Hematopoietic multipotent progenitor cell (in vitro differentiated cells): ENCODE measurements around the gene PPARA. TPM values are rescaled to one million over a fixed set of nuclear protein-coding genes. Genes with fewer than 3 reads are reported as not detected.

Source experiments
- DNase-seq, 3 donors: peaks; one replicate each; pipeline ENCODE4 v3.0.0-alpha.2; 2011 to 2015; ENCODE audit warnings: low read depth in 2 of 3, low spot score in 2 of 3
- total RNA-seq: library from RNA; depleted of rRNA; stranded (reverse); fragments of >200 nt; gene quantifications from one replicate; pipeline ENCODE4 v1.2.3, GENCODE V29; 2012

PPARA gene
- total RNA-seq: 12.7 TPM

DNA sequence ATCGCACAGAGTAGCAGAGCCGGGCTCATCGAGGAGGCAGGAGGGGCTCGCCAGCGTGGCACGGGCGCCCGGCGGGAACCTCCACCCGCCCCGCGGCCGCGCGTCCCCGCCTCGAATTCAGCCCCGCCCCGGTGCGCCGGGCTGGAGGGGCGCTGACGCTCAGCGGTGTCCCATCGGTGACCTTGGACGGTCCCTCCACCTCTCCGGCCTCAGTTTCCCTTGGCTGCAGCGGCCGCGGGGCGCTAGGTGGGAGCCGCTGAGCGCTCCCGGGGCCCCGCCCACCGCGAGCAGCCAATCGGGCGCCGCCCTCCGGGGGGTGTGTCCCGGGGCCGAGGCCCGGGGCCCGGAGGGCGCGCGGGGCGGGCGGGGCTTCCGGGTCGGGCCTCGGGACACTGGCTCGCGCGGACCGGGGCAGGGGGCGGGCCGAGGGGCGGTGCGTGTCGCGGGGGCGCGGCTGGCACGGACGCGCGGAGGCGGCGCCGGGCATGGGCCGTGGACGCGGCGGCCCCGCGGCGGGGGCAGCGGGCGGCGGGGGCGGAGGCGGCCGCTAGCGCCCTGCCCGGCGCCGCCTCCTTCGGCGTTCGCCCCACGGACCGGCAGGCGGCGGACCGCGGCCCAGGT, at the start of gene PPARA:
TSS of gene PPARA (plus strand) at position 493 of the 621 bp plus-strand sequence. CDS start 47,858 bp downstream, outside the sequence.
- DNase-seq: peak; percentile 64 to 83 (median 80)

DNA sequence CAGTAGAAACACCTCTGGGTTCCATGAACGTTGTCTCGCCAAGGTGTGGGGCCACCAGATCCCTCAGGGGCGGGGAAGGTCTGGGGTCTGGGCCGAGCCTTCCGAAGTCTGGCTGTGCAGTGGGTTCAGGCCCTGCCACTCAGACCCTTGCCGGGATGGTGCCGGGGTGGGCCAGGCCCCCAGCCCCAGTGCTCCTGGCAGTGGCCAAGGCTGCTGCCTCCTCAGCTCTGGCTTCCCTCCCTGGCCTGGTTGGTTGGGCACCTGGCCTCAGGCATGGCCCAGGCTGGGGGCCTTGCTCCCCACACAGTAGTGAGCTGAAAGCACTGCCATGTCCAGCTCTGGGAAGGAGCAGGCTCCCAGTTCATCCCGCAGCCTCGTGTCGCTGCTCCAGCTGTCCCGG, 48.2 kb upstream of the PPARA start:
- DNase-seq: no peak

DNA sequence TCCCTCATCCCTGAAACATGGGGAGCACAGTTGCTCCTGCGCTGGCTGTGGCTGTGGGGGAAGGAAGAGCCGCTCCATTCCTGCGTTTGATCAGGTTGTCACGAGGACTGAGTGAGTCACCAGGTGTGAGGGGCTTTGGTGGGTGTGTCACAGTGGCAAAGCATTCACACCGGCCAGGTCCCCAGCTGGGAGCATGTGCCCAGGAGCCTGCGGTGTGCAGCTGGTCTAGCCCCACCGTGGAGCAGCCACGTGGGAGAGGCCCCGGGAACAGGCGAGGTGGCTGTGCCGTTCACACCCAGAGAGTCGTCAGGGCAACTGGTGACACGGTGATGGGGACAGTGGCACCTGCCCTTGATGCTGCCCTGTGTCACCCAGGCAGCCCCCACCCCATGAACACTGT, 47.6 kb upstream of the PPARA start:
- no peak for DNase-seq

DNA sequence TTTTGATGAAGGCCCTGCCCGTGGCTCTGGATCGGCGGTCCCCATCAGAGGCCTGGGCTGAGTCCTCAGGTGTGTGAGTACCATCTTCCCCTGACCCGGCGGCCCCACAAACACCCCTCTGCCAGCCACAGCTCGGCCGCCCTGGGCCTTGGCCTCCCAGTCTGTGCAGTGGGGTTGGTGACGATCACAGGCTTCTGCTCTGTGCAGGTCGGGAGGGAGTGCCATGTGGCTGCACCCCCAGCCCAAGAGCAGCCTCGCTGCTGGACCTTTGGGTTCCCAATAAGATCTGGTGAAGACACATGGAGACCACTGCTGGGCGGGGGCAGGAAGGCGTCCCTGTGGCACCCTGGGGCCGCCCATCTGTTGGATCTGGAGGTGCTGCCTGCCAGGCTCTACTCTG, 47.1 kb upstream of the PPARA start:
- DNase-seq: no peak

DNA sequence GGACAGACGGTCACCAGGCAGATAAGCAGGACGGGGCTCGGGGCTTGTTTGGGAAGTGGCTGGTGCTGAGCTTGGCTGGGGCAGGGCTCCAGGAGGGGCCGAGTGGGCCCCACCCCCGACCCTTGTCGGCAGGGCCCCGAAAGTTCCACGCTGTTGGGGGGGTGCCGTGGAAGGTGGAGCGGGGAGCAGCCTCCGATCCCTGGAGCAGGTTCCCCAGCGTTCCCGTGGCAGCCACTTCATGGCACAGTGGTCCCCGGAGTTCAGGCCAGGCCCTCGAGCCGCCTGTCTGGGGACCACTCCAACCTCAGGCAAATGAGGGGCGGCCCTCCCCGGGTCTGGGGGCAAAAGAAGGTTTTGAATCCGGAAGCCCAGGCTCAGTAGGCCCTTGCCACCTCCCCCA, 46.7 kb upstream of the PPARA start:
- DNase-seq: no peak

DNA sequence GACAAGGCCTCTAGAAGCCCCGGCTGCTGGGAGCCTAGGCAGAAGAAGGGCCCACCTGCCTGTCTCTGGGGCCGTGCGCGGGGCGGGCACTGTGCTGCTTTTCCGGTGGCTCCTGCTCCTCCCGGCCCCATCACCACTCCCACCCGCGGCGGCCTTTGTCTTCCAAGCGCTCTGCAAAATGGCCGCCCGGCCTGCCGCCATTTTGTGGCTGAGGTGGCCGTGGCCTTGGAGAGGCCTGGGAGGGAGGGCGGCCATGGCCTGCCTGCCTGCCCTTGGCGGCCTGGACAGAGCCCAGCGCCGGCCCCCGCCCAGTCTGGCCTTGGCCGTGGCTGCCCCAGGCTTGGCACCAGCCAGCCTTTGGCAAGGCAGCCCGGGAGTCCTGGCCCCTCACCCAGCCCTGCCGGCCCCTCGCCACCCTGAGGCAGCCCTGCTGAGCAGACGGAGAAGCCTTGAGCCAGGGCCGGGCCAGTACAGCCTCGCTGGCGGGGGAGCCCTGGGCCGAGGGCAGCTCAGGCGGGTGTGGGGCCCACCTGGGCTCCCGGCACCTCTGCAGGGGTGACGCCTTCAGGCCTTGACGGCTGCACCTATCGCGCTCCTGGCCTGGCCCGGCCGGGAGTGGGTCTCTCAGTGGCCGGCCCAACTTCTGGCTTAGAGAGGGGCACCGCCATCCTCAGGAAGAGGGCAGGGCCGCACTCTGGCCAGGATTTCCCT, 46.0 kb upstream of the PPARA start:
- no peak for DNase-seq

DNA sequence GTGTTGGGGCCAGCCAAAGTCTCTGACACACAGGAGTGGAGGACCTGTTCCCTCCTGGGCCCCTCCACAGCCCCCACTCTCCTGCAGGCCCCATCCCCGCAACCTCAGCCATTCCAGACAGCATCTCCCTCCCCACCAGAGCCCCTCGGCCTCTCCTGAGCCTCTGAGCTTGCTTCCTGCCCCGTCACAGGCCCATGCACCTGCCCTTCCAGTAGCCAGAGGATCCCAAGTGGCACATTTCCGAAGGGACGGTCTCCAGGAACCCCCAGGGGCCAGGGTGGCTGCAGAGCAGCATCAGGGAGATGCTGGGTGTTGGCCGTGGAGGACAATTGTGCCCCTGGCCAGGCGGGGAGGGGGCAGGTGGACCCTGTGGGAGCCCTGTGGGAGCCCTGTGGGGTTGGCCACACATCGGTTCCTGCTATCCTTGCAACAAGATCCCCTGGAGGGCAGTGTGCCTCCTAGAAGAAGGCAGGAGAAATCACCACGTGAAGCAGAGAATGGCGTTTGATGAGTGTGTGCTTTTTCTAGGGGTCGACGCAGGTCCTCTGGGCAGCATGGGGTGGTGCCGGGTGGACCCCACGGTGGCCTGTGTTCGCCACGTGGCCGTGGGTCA, 45.3 kb upstream of the PPARA start:
- DNase-seq: no peak

DNA sequence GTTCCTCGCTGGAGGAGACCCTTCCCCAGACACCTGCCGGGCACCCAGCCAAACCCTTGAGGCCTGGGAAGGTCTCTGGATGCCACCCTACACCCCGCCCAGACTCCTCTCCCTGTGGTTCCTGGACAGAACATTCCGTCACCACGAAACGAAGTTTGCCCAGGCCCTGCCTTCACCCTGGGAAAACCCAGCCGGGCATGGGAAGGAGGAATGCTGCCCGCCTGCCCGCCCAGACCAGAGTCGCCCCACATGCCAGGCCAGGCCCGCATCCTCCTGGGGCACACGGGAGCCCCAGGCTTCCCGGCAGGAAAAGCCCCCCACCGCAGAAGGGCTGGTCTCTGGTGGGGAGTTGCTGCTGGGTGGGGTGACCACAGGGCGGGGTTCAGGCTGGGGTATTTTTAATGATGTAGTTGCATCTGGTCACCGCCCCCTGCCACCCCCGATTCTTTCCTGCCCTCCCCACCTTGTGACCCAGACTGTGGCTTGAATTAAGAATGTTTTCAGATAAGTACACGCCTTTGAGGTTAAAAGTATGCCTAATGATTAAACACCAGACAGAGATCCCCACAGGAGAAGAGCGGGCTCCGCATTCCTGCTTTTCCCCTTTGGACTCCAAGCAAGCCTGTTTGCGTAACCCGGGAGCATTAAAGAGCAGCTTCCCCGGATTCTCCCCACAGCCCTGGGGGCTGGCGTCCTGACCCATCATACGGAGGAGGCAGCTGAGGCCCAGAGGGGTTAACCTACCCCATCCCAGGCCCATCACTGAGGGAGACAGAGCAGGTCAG, 44.6 kb upstream of the PPARA start:
- no peak for DNase-seq

DNA sequence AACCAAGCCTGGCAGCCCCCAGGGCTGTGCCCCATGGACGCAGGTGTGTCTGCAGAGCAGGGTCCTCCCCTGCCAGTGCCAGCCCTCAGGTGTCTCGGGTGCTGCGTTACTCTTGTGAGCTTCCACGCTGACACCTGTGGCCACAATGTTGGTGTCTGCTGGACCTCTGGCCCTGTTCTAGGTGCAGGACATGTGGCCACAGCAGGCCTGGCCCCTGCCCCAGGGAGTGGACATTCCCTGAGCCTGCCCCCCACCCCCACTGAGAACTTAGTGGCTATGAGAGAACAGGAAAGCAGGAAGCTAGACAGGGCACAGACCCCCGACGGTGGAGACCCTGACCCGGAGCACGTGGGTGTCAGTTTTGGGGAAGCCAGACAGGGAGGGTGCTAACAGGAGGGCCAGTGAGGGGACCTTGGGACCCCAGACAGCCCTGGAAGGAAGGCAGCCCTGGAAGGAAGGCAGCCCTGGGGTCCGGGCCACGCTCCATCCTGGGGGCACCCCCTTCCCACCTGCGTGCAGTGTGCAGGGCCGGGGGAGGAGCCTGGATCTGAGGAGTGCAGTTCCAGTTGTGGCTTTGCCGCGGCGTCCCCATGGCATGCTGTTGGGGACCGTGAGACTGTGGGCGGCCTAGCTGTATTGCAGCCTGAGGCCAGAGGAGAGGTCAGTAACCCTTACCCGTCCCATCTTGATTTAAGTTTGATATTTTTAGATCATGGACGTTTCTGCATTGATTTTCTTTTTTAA, 43.9 kb upstream of the PPARA start:
- DNase-seq: no peak

DNA sequence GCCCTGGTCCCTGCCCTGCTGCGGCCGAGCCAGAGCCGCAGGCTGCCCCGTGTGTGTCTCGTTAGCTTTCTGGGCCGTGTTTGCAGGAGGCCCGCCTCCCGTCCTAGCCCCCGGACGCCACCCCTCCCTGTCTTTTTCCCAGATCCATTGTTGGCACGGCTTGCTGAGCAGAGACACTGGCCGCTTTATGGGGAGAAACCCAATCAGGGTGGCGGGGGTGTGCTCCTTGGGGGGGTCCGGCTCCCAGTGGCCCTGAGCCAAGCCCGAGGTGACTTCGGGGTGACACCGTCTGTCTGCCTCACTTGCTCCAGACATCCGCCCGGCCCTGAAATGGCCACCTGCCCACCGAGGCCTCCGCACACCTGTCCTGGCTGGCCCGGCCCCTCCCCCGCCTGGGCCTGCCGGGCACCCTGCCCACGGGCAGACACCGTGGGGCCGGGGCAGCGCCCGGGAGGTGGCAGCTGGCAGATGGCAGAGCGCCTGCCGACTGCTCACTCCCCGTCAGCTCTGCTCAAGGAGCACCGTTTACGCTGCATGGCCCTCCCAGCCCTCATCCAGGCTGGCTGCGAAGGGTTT, 43.1 kb upstream of the PPARA start:
- no peak for DNase-seq

DNA sequence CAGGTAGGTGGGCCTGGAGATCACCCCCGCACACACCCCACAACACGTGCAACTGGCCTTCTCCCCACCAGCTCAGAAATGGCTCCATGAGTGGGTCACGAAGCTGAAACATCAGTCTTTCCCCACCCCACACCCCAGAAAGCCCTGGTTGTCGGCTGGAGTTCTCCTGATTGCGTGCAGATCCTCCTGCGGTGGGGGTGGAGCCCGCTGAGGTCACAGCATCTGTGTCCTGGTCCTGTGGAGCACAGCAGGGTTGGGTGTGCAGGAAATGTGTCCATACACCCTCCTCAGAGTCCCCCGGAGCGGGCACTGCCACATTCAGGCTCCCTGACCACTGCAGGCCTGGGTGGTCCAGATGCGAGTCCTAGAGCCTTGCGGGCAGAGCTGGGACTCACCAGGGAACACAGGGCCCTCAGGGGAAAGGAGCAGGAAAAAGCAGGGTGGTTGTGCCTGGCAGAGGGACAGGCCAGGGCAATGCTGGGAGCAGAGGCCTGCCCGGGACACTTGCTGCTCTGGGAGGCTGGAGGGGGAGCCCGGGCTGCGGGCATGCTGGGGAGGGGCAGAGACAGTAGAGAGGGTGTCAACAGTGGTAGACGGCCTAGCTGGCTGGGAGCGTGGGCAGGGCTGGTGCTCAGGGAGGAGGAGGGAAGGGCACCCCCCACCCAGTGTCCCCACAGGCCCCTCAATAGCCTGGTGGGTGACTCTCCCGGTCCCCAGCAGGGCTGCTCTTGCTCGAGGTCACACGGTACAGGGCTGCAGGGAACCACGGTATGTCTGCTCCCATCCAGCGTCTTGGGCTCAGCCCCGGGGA, 42.4 kb upstream of the PPARA start:
- no peak for DNase-seq

DNA sequence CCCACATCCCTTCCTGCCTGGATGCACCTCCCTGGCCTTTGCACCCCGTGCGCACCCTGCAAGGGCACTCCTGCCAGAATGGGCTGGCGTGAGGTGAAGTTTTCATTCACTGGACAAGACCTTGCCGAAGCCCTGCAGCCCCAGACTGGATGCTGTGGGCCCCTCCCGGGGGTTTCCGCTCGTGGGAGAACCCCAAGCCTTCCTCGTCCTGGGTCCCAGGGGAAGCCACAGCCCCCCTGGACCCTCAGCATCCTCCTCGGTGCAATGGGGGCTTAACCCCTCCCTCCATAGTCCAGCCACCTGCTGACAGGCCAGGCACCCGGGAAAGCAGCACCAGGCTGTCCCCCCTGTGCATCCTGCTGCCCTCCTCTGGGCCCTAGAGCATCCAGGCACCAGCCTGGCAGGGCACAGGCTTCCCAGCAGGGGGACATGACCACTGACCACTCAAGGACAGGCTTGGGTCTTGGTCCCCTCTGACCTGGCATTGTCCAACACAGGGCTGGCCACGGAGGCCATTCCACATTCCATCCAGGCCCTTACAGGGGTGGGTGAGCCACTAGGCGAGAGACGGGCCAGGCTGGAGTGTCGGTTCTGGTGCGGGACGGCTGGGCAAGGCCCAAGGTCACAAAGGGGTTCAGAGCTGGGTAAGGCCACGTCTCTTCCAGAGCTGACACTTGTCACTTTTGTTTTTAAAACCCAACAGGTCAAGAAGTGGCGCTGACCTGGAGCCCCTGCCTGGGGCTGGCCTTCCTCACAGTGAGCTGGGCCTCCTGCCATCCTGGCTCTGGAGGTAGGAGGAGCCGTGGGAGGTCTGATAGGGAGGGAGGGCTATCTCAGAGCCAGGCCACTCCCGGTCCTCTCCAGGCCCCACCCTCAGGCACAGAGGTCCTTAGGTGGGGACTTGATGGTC, 41.5 kb upstream of the PPARA start:
- no peak for DNase-seq

DNA sequence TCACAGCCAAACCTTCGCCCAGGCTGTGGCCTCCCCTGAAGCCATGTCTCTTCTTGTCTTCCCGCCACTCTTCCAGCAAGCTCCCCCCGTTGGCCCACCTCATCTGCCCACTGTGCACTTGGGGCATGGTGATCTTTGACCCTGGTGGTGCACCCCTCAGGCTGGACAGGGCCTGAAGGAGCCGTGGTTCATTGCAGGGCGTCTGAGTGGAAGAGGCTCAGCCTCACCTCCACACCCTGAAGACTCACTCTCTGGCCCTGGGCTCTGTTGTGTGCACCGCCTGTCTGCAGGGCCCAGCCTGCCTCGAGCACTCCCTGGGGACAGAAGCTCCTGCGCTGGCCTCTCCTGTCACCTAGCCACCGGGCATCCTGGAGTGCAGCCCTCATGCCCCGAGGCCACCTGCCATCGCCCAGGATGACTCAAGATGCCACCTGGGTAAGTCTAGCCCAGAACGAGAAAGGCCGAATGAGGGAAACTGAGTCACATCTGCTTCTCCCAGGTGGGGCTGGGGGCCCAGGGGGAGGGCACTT, 40.8 kb upstream of the PPARA start:
- DNase-seq: no peak

DNA sequence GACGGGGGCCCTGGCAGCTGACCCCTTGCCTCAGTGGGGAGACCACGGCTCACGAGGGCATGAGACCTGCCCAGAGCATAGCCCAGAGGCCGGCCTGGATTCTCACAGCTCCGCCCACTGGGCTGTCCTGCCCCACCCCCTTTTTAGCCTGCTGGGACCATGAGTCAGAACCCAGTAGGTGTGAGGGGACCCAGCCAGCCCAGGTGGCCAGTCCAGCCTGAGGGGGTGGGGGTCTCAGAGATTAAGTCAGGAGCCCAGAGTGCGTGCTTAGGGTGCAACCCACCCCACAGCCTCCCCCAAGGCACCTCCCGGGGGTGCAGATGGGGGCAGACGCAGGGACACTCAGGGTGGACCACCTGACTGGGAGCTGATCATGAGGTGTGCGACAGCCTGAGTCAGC, 40.1 kb upstream of the PPARA start:
- no peak for DNase-seq

DNA sequence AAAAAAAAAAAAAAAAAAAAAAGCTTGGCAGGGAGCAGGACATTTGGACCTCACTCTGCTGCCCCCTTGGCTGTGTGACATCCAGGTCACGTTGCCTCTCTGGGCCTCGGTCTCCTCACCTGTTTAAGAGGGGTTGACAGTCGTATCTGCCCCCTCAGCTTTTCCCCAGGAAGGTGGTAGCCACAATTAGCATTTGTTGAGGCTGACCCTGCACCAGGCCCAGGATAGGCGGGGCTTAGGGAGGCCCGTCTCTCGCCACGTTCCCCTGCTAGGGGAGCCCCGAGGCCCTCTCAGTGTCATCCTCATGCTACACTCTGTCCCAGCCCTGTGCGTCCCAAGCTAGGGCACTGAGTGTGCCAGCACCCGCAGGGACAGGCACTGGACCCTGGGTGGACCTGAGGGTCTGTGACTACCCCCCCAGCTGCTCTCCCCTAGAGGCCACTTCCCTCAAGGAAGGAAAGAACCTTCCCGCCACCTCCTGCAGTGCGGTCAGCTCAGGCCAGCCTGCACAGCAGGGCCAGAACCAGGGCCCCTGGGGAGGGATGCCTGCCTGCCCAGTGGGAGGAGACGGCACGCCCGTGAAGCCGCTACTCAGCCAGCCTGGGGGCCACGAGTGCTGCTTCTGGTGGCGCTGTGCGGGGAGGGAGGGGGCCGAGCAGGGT, 38.5 kb upstream of the PPARA start:
- DNase-seq: no peak

DNA sequence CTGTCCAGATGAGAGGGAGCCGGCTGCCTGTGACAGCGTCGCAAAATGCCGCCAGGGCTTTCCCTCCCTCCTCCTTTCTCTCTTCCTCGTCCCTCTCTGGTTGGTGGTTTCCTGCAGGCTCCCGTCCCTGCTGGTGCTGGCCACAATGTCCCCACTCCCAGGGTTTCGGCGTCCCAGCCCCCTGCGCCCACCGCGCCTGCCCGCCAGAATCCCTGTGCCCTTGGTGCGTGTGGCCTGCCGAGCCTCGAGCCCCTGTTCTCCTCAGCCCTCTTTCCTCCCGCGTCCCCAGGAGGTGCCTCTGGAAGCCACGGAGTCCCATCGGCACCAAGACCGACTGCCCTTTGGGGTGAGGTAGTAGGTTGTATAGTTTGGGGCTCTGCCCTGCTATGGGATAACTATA, 37.9 kb upstream of the PPARA start:
- no peak for DNase-seq

DNA sequence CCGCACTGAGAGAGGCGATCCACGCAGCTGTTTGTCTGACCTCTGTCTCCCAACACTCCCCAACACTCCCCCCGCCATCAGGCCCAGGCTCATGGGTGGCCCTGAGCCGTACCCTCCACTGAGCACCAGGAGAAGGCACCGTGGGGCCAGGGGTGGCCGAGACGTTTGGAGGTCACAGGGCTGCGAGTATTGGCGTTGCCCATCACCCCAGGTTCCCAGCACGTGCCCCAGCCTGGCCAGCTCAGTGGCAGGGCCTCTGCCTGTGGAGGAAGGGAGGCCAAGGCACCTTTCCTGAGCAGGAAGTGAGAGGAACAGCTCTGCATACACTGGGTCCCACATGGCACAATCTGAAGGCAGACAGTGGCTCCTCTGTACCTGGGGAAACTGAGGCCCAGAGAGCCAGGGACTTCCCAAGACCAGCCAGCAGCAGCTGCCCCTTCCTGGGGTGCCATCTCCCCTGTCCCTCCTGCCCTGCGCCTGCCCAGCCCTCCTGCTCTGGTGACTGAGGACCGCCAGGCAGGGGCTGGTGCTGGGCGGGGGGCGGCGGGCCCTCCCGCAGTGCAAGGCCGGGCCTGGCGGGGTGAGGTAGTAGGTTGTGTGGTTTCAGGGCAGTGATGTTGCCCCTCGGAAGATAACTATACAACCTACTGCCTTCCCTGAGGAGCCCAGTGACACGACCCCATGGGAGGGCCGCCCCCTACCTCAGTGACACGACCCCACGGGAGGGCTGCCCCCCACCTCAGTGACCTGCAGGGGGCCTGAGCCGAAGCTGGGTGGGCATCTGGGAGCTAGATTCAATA, 37.0 kb upstream of the PPARA start:
- no peak for DNase-seq
